ENCODE data around the gene PPID.

DNA sequence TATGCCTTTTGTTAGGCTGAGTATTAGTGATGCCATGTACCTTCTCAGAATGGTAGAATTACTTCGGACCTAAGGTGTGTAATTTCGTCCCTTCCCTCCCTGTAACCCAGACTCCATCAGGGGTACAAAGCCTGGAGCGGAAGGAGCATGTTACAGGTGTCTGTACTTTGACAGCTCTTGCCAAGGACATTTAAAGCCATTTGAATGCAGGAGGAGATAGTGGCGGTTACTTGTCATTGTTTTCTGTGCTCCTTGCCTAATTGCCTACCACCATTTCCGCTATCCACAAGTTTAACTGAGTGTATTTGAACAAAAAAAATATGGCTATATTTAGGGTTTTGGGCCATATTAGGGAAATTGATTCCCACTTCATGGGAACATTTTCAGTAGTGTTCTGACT is 47.5 kb upstream of the PPID start:
- TF ChIP-seq CTCF (IDR thresholded peaks at IDR 0.05) (no peak), EZH2 (IDR thresholded peaks at IDR 0.05; ENCODE audit: borderline replicate concordance, insufficient read depth, low read depth, low read length, poor library complexity, severe bottlenecking) (no peak)

All from B cell (primary cell).